ENCODE data around the gene GUCY1A2. TPM values are rescaled to one million over a fixed set of nuclear protein-coding genes. Genes with fewer than 3 reads are reported as not detected.

GUCY1A2 gene
- total RNA-seq, 1 donor, result under 0.01 TPM

DNA sequence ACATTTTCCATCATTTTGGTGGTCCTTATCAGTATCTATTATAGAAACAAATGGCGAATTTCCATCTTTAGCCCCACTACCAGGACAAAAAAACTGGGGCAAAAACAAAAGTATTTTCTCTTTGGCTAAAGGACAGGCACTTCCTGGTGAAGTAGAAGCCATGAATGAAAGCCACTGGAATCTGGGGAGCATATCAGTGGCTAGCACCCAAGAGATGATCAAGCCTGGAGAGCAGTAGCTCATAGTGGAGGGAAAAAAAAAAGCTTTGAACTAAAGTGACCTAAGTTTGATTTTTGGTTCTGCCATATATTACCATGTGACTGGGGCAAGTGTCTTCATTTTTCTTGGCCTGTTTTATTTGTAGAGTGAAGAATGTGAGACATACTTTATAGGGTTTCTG, 272.3 kb downstream of the GUCY1A2 start:
- DNase-seq (ENCODE audit: insufficient read length, low spot score, missing footprints), result peak; percentile 9
- H2AFZ ChIP-seq (ENCODE audit: low read length), result no peak overlapping the region
- no peaks in the 10 kb centered on the region for H3K36me3 ChIP-seq (ENCODE audit: insufficient read depth, low read length)
- no peaks in the 10 kb centered on the region for H3K4me1 ChIP-seq (ENCODE audit: insufficient read depth, low read length)
- H3K9me3 ChIP-seq (ENCODE audit: low read depth, low read length), result no peaks in the 10 kb centered on the region
- no peaks in the 10 kb centered on the region for H3K27me3 ChIP-seq (ENCODE audit: insufficient read depth, low read length)
- H3K79me2 ChIP-seq (ENCODE audit: insufficient read depth, low read length), result no peaks in the 10 kb centered on the region
- no peak overlapping the region for H3K4me3 ChIP-seq (ENCODE audit: insufficient read depth, low read length)
- H3K27ac ChIP-seq (ENCODE audit: low read depth, low read length), result no peak overlapping the region
- no peaks in the 10 kb centered on the region for H4K20me1 ChIP-seq (ENCODE audit: insufficient read depth, low read length)
- no peak for TF ChIP-seq CTCF (IDR thresholded peaks at IDR 0.05; ENCODE audit: extremely low read depth, low read depth, low read length)
- no peak overlapping the region for H3K4me2 ChIP-seq (ENCODE audit: insufficient read depth, low read length)

DNA sequence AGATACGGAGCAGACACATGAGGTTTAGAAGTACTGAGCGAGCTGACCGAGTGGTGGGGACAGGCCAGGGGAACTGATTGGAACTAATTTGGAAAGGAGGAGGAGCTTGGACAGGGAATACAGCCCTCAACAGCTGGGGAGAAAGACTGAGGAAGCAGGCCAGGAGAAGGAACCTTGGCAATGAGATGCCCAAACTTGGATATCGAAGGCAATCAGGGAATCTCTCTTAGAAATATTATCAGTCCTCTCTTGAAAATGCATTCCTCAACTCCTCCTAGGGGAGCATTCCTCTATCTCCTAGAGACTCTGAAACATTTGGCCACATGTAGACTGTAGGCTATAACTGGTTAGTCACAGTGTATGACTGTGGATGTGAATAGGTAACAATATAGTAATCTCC, 284.6 kb downstream of the GUCY1A2 start:
- no peaks in the 10 kb centered on the region for H3K36me3 ChIP-seq (ENCODE audit: insufficient read depth, low read length)

GRCh38 chr11:106728859-106729258, 289.4 kb downstream of the GUCY1A2 start:
- Histone ChIP-seq H3K27ac (ENCODE audit: low read depth, low read length) (no peak overlapping the region), H3K36me3 (ENCODE audit: insufficient read depth, low read length) (no peaks in the 10 kb centered on the region), H4K20me1 (ENCODE audit: insufficient read depth, low read length) (no peaks in the 10 kb centered on the region), H3K79me2 (ENCODE audit: insufficient read depth, low read length) (no peaks in the 10 kb centered on the region), H3K27me3 (ENCODE audit: insufficient read depth, low read length) (no peaks in the 10 kb centered on the region), H3K4me1 (ENCODE audit: insufficient read depth, low read length) (no peaks in the 10 kb centered on the region), H3K4me3 (ENCODE audit: insufficient read depth, low read length) (no peak overlapping the region), H3K4me2 (ENCODE audit: insufficient read depth, low read length) (no peak overlapping the region), H3K9me3 (ENCODE audit: low read depth, low read length) (no peaks in the 10 kb centered on the region), H2AFZ (ENCODE audit: low read length) (no peak overlapping the region)
- no peak for DNase-seq (ENCODE audit: insufficient read length, low spot score, missing footprints)
- no peak for TF ChIP-seq CTCF (IDR thresholded peaks at IDR 0.05; ENCODE audit: extremely low read depth, low read depth, low read length)

More for the DNA sequence above, 284.6 kb downstream of the GUCY1A2 start:
- Histone ChIP-seq H3K4me1 (ENCODE audit: insufficient read depth, low read length) (no peaks in the 10 kb centered on the region), H2AFZ (ENCODE audit: low read length) (no peak overlapping the region), H3K4me3 (ENCODE audit: insufficient read depth, low read length) (no peak overlapping the region), H3K9me3 (ENCODE audit: low read depth, low read length) (no peaks in the 10 kb centered on the region), H3K27ac (ENCODE audit: low read depth, low read length) (no peak overlapping the region), H3K4me2 (ENCODE audit: insufficient read depth, low read length) (no peak overlapping the region), H3K27me3 (ENCODE audit: insufficient read depth, low read length) (no peaks in the 10 kb centered on the region), H3K79me2 (ENCODE audit: insufficient read depth, low read length) (no peaks in the 10 kb centered on the region), H4K20me1 (ENCODE audit: insufficient read depth, low read length) (no peaks in the 10 kb centered on the region)
- no peak for DNase-seq (ENCODE audit: insufficient read length, low spot score, missing footprints)
- TF ChIP-seq CTCF (IDR thresholded peaks at IDR 0.05; ENCODE audit: extremely low read depth, low read depth, low read length), result no peak

DNA sequence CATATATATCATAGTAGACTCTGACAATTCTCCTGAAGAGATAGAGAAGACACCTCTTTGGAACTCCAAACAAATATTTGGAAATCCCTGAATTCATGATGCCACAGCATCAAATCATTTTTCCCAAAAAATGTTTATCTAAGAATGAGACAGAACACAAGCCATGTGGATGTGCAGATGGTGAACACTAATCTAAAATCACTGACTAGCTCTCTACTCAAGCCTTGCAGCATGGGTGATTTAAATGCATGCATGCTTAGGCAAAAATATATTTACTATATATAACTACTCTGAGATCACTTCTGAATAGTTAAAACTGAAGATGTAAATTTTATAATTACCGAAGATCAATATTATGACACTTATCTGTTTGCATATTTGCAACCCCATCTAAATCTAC, 289.9 kb downstream of the GUCY1A2 start:
- H3K79me2 ChIP-seq (ENCODE audit: insufficient read depth, low read length), result no peaks in the 10 kb centered on the region
- H3K9me3 ChIP-seq (ENCODE audit: low read depth, low read length), result no peaks in the 10 kb centered on the region
- H3K27ac ChIP-seq (ENCODE audit: low read depth, low read length), result no peak overlapping the region

More for the DNA sequence above, 289.9 kb downstream of the GUCY1A2 start:
- Histone ChIP-seq H2AFZ (ENCODE audit: low read length) (no peak overlapping the region), H3K27me3 (ENCODE audit: insufficient read depth, low read length) (no peaks in the 10 kb centered on the region), H4K20me1 (ENCODE audit: insufficient read depth, low read length) (no peaks in the 10 kb centered on the region), H3K4me3 (ENCODE audit: insufficient read depth, low read length) (no peak overlapping the region), H3K4me1 (ENCODE audit: insufficient read depth, low read length) (no peaks in the 10 kb centered on the region), H3K36me3 (ENCODE audit: insufficient read depth, low read length) (no peaks in the 10 kb centered on the region), H3K4me2 (ENCODE audit: insufficient read depth, low read length) (no peak overlapping the region)
- TF ChIP-seq CTCF (IDR thresholded peaks at IDR 0.05; ENCODE audit: extremely low read depth, low read depth, low read length), result no peak
- DNase-seq (ENCODE audit: insufficient read length, low spot score, missing footprints), result no peak
